Measurements from ENCODE around the gene ZNF689. TPM values are rescaled to one million over a fixed set of nuclear protein-coding genes. Genes with fewer than 3 reads are reported as not detected.

The ZNF689 gene
- polyA plus RNA-seq, 2 of the 4 experiments (the other 2 are of a cell fraction), result 6.8 to 7.4 TPM

GRCh38 chr16:30601966-30602365, 8.2 kb downstream of the ZNF689 start (continued):
- TF ChIP-seq MAX (IDR thresholded peaks at IDR 0.05), result no peak
- TF ChIP-seq SMC3 (IDR thresholded peaks at IDR 0.05), result no peak
- TF ChIP-seq TP53 (CRISPR knock-in tag; IDR thresholded peaks at IDR 0.05), result no peak
- TF ChIP-seq HOXB13 (CRISPR knock-in tag; IDR thresholded peaks at IDR 0.05; ENCODE audit: low read depth), result no peak

- Histone ChIP-seq H3K27ac (no peak overlapping the region), H3K4me2 (no peak overlapping the region), H3K4me3 (no peak overlapping the region), H3K9me3 (0 out of 3 replicates have a peak, but pooled peaks cover 7% of the 10 kb centered on the region), H3K4me1 (no peaks in the 10 kb centered on the region)
- 89% methylated on average over 2 of the region's 2 CpGs for WGBS (ENCODE audit: missing lambda C conversion rate)
- FAIRE-seq (no peak), DNase-seq (ENCODE audit: low read depth in 1 of 2, low spot score in 1 of 2) (no peak), ATAC-seq (no peak)
- ChIA-PET CTCF (interaction anchor here (0.8 to 7.1 kb wide), 5 partner anchors 14 to 171 kb away, joined by 3 to 27 read pairs (median 16); partner anchors contain the start of genes DCTPP1 and SEPHS2), POLR2A (interaction anchor here (1.1 kb wide), 1 partner anchor 9 kb away, joined by 4 read pairs; the partner anchor contains the start of gene ZNF689)
- no peak for TF ChIP-seq MAX (IDR thresholded peaks at IDR 0.05)
- TF ChIP-seq CEBPB (IDR thresholded peaks at IDR 0.05), result no peak
- no peak for TF ChIP-seq POLR2A (IDR thresholded peaks at IDR 0.05; ENCODE audit: low read length)
- TF ChIP-seq GATA3 (IDR thresholded peaks at IDR 0.05; ENCODE audit: borderline replicate concordance), result no peak
- no peak for TF ChIP-seq CHD4 (IDR thresholded peaks at IDR 0.05; ENCODE audit: borderline replicate concordance)
- TF ChIP-seq CBX2 (IDR thresholded peaks at IDR 0.05; ENCODE audit: borderline replicate concordance, low read depth), result no peak
- TF ChIP-seq ATOH8 (CRISPR knock-in tag; IDR thresholded peaks at IDR 0.05; ENCODE audit: low read depth), result no peak
- TF ChIP-seq JUN (IDR thresholded peaks at IDR 0.05), result no peak
- TF ChIP-seq ZC3H11A (IDR thresholded peaks at IDR 0.05), result no peak
- TF ChIP-seq BHLHE40 (IDR thresholded peaks at IDR 0.05; ENCODE audit: low read depth, low read length), result no peak
These were observed 9.3 kb downstream of the ZNF689 start for GRCh38 chr16:30600929-30601328.

GRCh38 chr16:30600215-30600614, 10.0 kb downstream of the ZNF689 start:
- 0 out of 3 replicates have a peak, but pooled peaks cover 7% of the 10 kb centered on the region for H3K9me3 ChIP-seq
- no peak overlapping the region for H3K4me3 ChIP-seq
- H3K4me2 ChIP-seq, result no peak overlapping the region
- ChIA-PET CTCF (interaction anchor here (0.8 to 7.1 kb wide), 6 partner anchors 10 to 170 kb away, joined by 3 to 27 read pairs (median 10); partner anchors contain the start of genes DCTPP1 and SEPHS2), POLR2A (interaction anchor here (1.1 kb wide), 1 partner anchor 10 kb away, joined by 4 read pairs; the partner anchor contains the start of gene ZNF689)
- no peak for FAIRE-seq
- ATAC-seq, result no peak
- no peaks in the 10 kb centered on the region for H3K4me1 ChIP-seq
- H3K27ac ChIP-seq, result no peak overlapping the region
- DNase-seq (ENCODE audit: low read depth in 1 of 2, low spot score in 1 of 2), result no peak
- TF ChIP-seq MAFK (IDR thresholded peaks at IDR 0.05; ENCODE audit: partially characterized antibody) (peak; percentile 39), RFX5 (IDR thresholded peaks at IDR 0.05) (no peak), CHD4 (IDR thresholded peaks at IDR 0.05; ENCODE audit: borderline replicate concordance) (no peak), ZNF302 (CRISPR knock-in tag; IDR thresholded peaks at IDR 0.05) (no peak)
- 91% methylated on average over 3 of the region's 3 CpGs for WGBS (ENCODE audit: missing lambda C conversion rate)

- no peak overlapping the region for H3K4me3 ChIP-seq
- FAIRE-seq (no peak), DNase-seq (ENCODE audit: low read depth in 1 of 2, low spot score in 1 of 2) (no peak), ATAC-seq (no peak)
- H3K9me3 ChIP-seq, result no peaks in the 10 kb centered on the region
- no peak for TF ChIP-seq KDM1A (IDR thresholded peaks at IDR 0.05; ENCODE audit: low read depth)
- TF ChIP-seq EHF (CRISPR knock-in tag; IDR thresholded peaks at IDR 0.05), result no peak
- no peak for TF ChIP-seq HOXB13 (CRISPR knock-in tag; IDR thresholded peaks at IDR 0.05; ENCODE audit: low read depth)
- TF ChIP-seq PHF8 (IDR thresholded peaks at IDR 0.05; ENCODE audit: borderline replicate concordance, low read depth), result no peak
- no peak for TF ChIP-seq USF2 (IDR thresholded peaks at IDR 0.05)
- TF ChIP-seq RFX5 (IDR thresholded peaks at IDR 0.05), result no peak
- TF ChIP-seq HEYL (CRISPR knock-in tag; IDR thresholded peaks at IDR 0.05), result no peak
- TF ChIP-seq ZC3H11A (IDR thresholded peaks at IDR 0.05), result no peak
- no peak for TF ChIP-seq CHD4 (IDR thresholded peaks at IDR 0.05; ENCODE audit: borderline replicate concordance)
- no peak for TF ChIP-seq BCL3 (IDR thresholded peaks at IDR 0.05)
- TF ChIP-seq HOXA7 (CRISPR knock-in tag; IDR thresholded peaks at IDR 0.05), result no peak
- TF ChIP-seq ELK1 (IDR thresholded peaks at IDR 0.05; ENCODE audit: low read depth, low read length), result no peak
- TF ChIP-seq MAFK (IDR thresholded peaks at IDR 0.05; ENCODE audit: partially characterized antibody), result no peak
- no peak for TF ChIP-seq CEBPB (IDR thresholded peaks at IDR 0.05)
- TF ChIP-seq ZSCAN20 (CRISPR knock-in tag; IDR thresholded peaks at IDR 0.05), result no peak
- no peak overlapping the region for H3K4me2 ChIP-seq
- H3K4me1 ChIP-seq, result no peaks in the 10 kb centered on the region
- POLR2A ChIA-PET, result no interaction called here
- WGBS (ENCODE audit: missing lambda C conversion rate), result 56% methylated on average over 4 of the region's 4 CpGs
- CTCF ChIA-PET, result interaction anchor here (0.6 to 1.8 kb wide), 2 partner anchors 23 to 199 kb away, joined by 4 to 6 read pairs; no protein-coding TSS in a partner anchor
- H3K27ac ChIP-seq, result no peak overlapping the region
These were observed 17.3 kb downstream of the ZNF689 start for GRCh38 chr16:30592871-30593270.

Data from A549 (cell line).